GM12875 (cell line): ENCODE data around the gene SCUBE2.
A peak's percentile ranks its signal among the peaks of the same experiment; 100 is the strongest.

Source experiments
- H3K4me3 ChIP-seq: one replicate; pipeline ENCODE4 v1.5.1; 2011; ENCODE audit warnings: low read depth, low read length, control low read depth
- CTCF ChIP-seq: IDR thresholded peaks from 2 replicates; pipeline ENCODE4 v1.5.1; 2011; ENCODE audit warnings: low read depth, mild to moderate bottlenecking, control low read depth, inconsistent platforms, low read length, moderate library complexity, borderline replicate concordance; ENCODE audit not compliant: insufficient read depth

SCUBE2 gene

GRCh38 chr11:9008011-9008550 lies 83.3 kb downstream of the SCUBE2 start:
- TF ChIP-seq CTCF = no peak
- no peak overlapping the region for H3K4me3 ChIP-seq

- no peak for TF ChIP-seq CTCF
- H3K4me3 ChIP-seq = no peak overlapping the region
Observed at GRCh38 chr11:9005087-9005486, 86.3 kb downstream of the SCUBE2 start.

- H3K4me3 ChIP-seq = peak overlapping the region; percentile 38
Observed at GRCh38 chr11:9004183-9004926, 87.0 kb downstream of the SCUBE2 start.

GRCh38 chr11:9003573-9004182 lies 87.7 kb downstream of the SCUBE2 start, which contains the start of gene NRIP3:
TSS of gene NRIP3 (minus strand) at chr11:9004001. CDS start at chr11:9003935, 66 bp downstream.
- no peak for TF ChIP-seq CTCF
- H3K4me3 ChIP-seq = peak within 1 kb of the TSS; percentile 38

More at GRCh38 chr11:9004183-9004926, 87.0 kb downstream of the SCUBE2 start:
- no peak for TF ChIP-seq CTCF

GRCh38 chr11:9002920-9003572 lies 88.4 kb downstream of the SCUBE2 start:
- peak overlapping the region; percentile 38 for H3K4me3 ChIP-seq
- TF ChIP-seq CTCF = no peak

- no peak overlapping the region for H3K4me3 ChIP-seq
- no peak for TF ChIP-seq CTCF
Observed at GRCh38 chr11:9001736-9002135, 89.7 kb downstream of the SCUBE2 start.
